Measurements from ENCODE around the gene DYNC1I1. TPM values are rescaled to one million over a fixed set of nuclear protein-coding genes. Genes with fewer than 3 reads are reported as not detected.

DYNC1I1 gene
- total and polyA plus RNA-seq, 2 experiments from 2014 or later = 20.6 to 24.4 TPM

- Histone ChIP-seq H3K4me3 (no peak overlapping the region), H3K27me3 (no peaks in the 10 kb centered on the region), H3K27ac (no peak overlapping the region), H3K4me1 (ENCODE audit: low read depth) (no peaks in the 10 kb centered on the region), H3K36me3 (no peaks in the 10 kb centered on the region), H3K9me3 (ENCODE audit: low read depth) (no peaks in the 10 kb centered on the region)
- no peak for TF ChIP-seq CTCF (IDR thresholded peaks at IDR 0.05; ENCODE audit: low read depth, low read length)
- DNase-seq (ENCODE audit: low read depth in 1 of 2, low spot score in 1 of 2) = no peak
Observed at GRCh38 chr7:95737828-95738505, 34.4 kb upstream of the DYNC1I1 start.

- no peak overlapping the region for H3K27ac ChIP-seq
- TF ChIP-seq CTCF (IDR thresholded peaks at IDR 0.05; ENCODE audit: low read depth, low read length) = no peak
- peaks cover 5% of the 10 kb centered on the region for H3K4me1 ChIP-seq (ENCODE audit: low read depth)
- no peaks in the 10 kb centered on the region for H3K9me3 ChIP-seq (ENCODE audit: low read depth)
- DNase-seq (ENCODE audit: low read depth in 1 of 2, low spot score in 1 of 2) = no peak
- no peak overlapping the region for H3K4me3 ChIP-seq
- no peaks in the 10 kb centered on the region for H3K36me3 ChIP-seq
- H3K27me3 ChIP-seq = no peaks in the 10 kb centered on the region
Observed at GRCh38 chr7:95749044-95749443, 23.3 kb upstream of the DYNC1I1 start.

GRCh38 chr7:95749515-95749914 lies 22.8 kb upstream of the DYNC1I1 start:
- Histone ChIP-seq H3K36me3 (no peaks in the 10 kb centered on the region), H3K27me3 (no peaks in the 10 kb centered on the region), H3K9me3 (ENCODE audit: low read depth) (no peaks in the 10 kb centered on the region), H3K4me1 (ENCODE audit: low read depth) (peaks cover 5% of the 10 kb centered on the region), H3K4me3 (no peak overlapping the region), H3K27ac (no peak overlapping the region)
- no peak for TF ChIP-seq CTCF (IDR thresholded peaks at IDR 0.05; ENCODE audit: low read depth, low read length)
- no peak for DNase-seq (ENCODE audit: low read depth in 1 of 2, low spot score in 1 of 2)

- no peak for DNase-seq (ENCODE audit: low read depth in 1 of 2, low spot score in 1 of 2)
- no peaks in the 10 kb centered on the region for H3K9me3 ChIP-seq (ENCODE audit: low read depth)
- H3K27me3 ChIP-seq = no peaks in the 10 kb centered on the region
- no peak for TF ChIP-seq CTCF (IDR thresholded peaks at IDR 0.05; ENCODE audit: low read depth, low read length)
- H3K4me3 ChIP-seq = no peak overlapping the region
- peaks cover 3% of the 10 kb centered on the region for H3K4me1 ChIP-seq (ENCODE audit: low read depth)
- no peak overlapping the region for H3K27ac ChIP-seq
- no peaks in the 10 kb centered on the region for H3K36me3 ChIP-seq
Observed at GRCh38 chr7:95753440-95753839, 18.9 kb upstream of the DYNC1I1 start.

GRCh38 chr7:95755277-95755934 lies 16.9 kb upstream of the DYNC1I1 start:
- Histone ChIP-seq H3K9me3 (ENCODE audit: low read depth) (no peaks in the 10 kb centered on the region), H3K27ac (no peak overlapping the region), H3K36me3 (no peaks in the 10 kb centered on the region), H3K4me3 (no peak overlapping the region), H3K27me3 (no peaks in the 10 kb centered on the region), H3K4me1 (ENCODE audit: low read depth) (no peaks in the 10 kb centered on the region)
- DNase-seq (ENCODE audit: low read depth in 1 of 2, low spot score in 1 of 2) = no peak
- TF ChIP-seq CTCF (IDR thresholded peaks at IDR 0.05; ENCODE audit: low read depth, low read length) = no peak
